Measurements from ENCODE around the gene GSC2. TPM values are rescaled to one million over a fixed set of nuclear protein-coding genes. Genes with fewer than 3 reads are reported as not detected.

The GSC2 gene
- total and polyA plus RNA-seq, 9 of the 15 experiments (the other 6 are each of a cell fraction or from before 2014, with no cell fraction given), result not detected

- Histone ChIP-seq H3K9me3 (replicated peaks; ENCODE audit: control insufficient read depth, insufficient read depth, low read depth, low read length) (peaks cover 9% of the 10 kb centered on the region), H3K36me3 (ENCODE audit: control insufficient read depth, insufficient read depth, low read length) (peaks cover 13% of the 10 kb centered on the region; the same call in 2 of the 3 replicates), H3K27ac (ENCODE audit: extremely low read depth, low read depth, low read length) (no peak overlapping the region), H3K9ac (ENCODE audit: insufficient read depth in 1 of 2, low read depth in 2 of 2, low read length in 2 of 2) (peak overlapping the region in 1 of 2 experiments; percentile 96; a peak in 1 of 4 replicates), H3K79me2 (ENCODE audit: control insufficient read depth, insufficient read depth, low read length) (peaks cover 30% of the 10 kb centered on the region), H3K4me1 (replicated peaks in 1 of 2; ENCODE audit: control insufficient read depth in 2 of 2, insufficient read depth in 2 of 2, low read length in 2 of 2) (peaks cover 29 to 51% of the 10 kb centered on the region in 2 experiments), H3K4me3 (no peak overlapping the region), H3K9me1 (ENCODE audit: control insufficient read depth, insufficient read depth, low read length) (peaks cover 9% of the 10 kb centered on the region), H4K20me1 (replicated peaks; ENCODE audit: control insufficient read depth, insufficient read depth, low read length) (peaks cover 19% of the 10 kb centered on the region), H3K4me2 (ENCODE audit: insufficient read depth, low read length) (no peak overlapping the region), H3K27me3 (ENCODE audit: control insufficient read depth in 2 of 2, insufficient read depth in 2 of 2, low read length in 2 of 2) (peaks cover 29 to 45% of the 10 kb centered on the region in 2 experiments), H2AFZ (ENCODE audit: low read depth, low read length) (no peak overlapping the region)
- CTCF ChIA-PET (ENCODE audit: low intra/inter-chr PET ratio), result no interaction called here
- peak; percentile 13 for ATAC-seq
- DNase-seq (ENCODE audit: extremely low read depth in 1 of 4, low spot score in 3 of 4), result peak in 3 of 4 experiments; percentile 77 to 83 (median 78)
- intact Hi-C loops (cut with micrococcal nuclease), result no loop called here
- in situ Hi-C loops (cut with MboI), result no loop called here
- BruUV-seq (replicated peaks), result no TSS peak
- POLR2A ChIA-PET, result interaction anchor here (0.6 to 4.5 kb wide), 12 partner anchors 11 to 1480 kb away, joined by 3 to 64 read pairs (median 4); partner anchors contain the start of gene ESS2
- WGBS (ENCODE audit: insufficient coverage, low coverage, missing lambda C conversion rate), result 27% methylated on average over 17 of the region's 17 CpGs
- FAIRE-seq, result peak; percentile 48
- TF ChIP-seq SIRT6 (IDR thresholded peaks at IDR 0.05; ENCODE audit: low read depth, low read length), result no peak
- no peak for TF ChIP-seq ATF1 (CRISPR knock-in tag; IDR thresholded peaks at IDR 0.05)
- TF ChIP-seq ATF1 (tag; IDR thresholded peaks at IDR 0.05), result no peak
- no peak for TF ChIP-seq SAFB (IDR thresholded peaks at IDR 0.05; ENCODE audit: borderline replicate concordance, low read depth, low read length)
- TF ChIP-seq RREB1 (CRISPR knock-in tag; IDR thresholded peaks at IDR 0.05), result no peak
- 0 out of 2 replicates have a peak, but pooled peaks have one; percentile 8 for TF ChIP-seq ARID3B (CRISPR knock-in tag; IDR thresholded peaks at IDR 0.05; ENCODE audit: borderline replicate concordance)
- no peak for TF ChIP-seq HDAC8 (tag; IDR thresholded peaks at IDR 0.05)
- no peak for TF ChIP-seq ZNF655 (CRISPR knock-in tag; IDR thresholded peaks at IDR 0.05)
- TF ChIP-seq GTF2E2 (tag; IDR thresholded peaks at IDR 0.05), result no peak
- TF ChIP-seq MED1 (CRISPR knock-in tag; IDR thresholded peaks at IDR 0.05; ENCODE audit: borderline replicate concordance), result no peak
- TF ChIP-seq ZBTB7A (IDR thresholded peaks at IDR 0.05; ENCODE audit: borderline replicate concordance, control insufficient read depth, low read depth, low read length), result no peak
- no peak for TF ChIP-seq PRPF4 (IDR thresholded peaks at IDR 0.05; ENCODE audit: insufficient read depth, low read depth, low read length, poor library complexity, severe bottlenecking)
These were observed 18.2 kb upstream of the GSC2 start for GRCh38 chr22:19168088-19168890.

All from K562 (cell line).